ENCODE measurements around the gene ZNF98.

DNA sequence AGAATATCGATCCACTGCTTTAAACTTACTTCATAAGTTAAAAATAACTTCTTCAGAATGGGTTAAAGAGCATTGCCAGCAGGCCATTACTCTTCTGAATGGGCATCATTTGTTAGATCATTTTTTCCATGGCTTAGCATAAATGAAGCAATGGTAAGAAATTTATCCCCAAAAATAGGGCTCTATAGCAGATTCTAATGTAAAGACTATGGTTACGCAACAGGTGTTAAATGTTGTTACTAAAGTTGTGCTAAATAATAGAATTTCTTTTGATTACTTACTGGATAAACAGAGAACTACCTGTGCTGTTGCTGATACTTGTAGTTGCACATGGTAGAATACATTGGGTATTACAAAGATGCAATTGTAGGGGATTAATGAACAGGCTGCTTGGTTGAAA lies 15.9 kb upstream of the ZNF98 start:
- TF ChIP-seq, protein P1, sequence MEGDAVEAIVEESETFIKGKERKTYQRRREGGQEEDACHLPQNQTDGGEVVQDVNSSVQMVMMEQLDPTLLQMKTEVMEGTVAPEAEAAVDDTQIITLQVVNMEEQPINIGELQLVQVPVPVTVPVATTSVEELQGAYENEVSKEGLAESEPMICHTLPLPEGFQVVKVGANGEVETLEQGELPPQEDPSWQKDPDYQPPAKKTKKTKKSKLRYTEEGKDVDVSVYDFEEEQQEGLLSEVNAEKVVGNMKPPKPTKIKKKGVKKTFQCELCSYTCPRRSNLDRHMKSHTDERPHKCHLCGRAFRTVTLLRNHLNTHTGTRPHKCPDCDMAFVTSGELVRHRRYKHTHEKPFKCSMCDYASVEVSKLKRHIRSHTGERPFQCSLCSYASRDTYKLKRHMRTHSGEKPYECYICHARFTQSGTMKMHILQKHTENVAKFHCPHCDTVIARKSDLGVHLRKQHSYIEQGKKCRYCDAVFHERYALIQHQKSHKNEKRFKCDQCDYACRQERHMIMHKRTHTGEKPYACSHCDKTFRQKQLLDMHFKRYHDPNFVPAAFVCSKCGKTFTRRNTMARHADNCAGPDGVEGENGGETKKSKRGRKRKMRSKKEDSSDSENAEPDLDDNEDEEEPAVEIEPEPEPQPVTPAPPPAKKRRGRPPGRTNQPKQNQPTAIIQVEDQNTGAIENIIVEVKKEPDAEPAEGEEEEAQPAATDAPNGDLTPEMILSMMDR (IDR thresholded peaks at IDR 0.05; ENCODE audit: insufficient read depth, low read length, poor library complexity, severe bottlenecking): no peak
- TF ChIP-seq EZH2phosphoT487 (conservative IDR thresholded peaks at IDR 0.05; ENCODE audit: low read length): no peak

Data from SU-DHL-6 (cell line).